Progenitor cell of endocrine pancreas (in vitro differentiated cells): ENCODE measurements around the gene PRKCQ. TPM values are rescaled to one million over a fixed set of nuclear protein-coding genes. Genes with fewer than 3 reads are reported as not detected.
A peak's percentile ranks its signal among the peaks of the same experiment; 100 is the strongest.
"Not testable (repeated sequence)": the region's sequence is repeated elsewhere in the genome, so short reads cannot be mapped to it uniquely, and the experiment has no call there.

Experiments used
- DNase-seq: peaks from one replicate; pipeline ENCODE4 v3.0.0; 2021; ENCODE audit warnings: low spot score; ENCODE audit not compliant: unreplicated experiment
- H3K27ac Mint-ChIP-seq: 2 replicates; pipeline ENCODE4 v1.8.0; 2021; ENCODE audit warnings: mild to moderate bottlenecking, moderate library complexity, mixed read lengths
- H3K27me3 Mint-ChIP-seq: 2 replicates; pipeline ENCODE4 v1.8.0; 2021; ENCODE audit warnings: mixed read lengths
- H3K36me3 Mint-ChIP-seq: 2 replicates; pipeline ENCODE4 v1.8.0; 2022; ENCODE audit warnings: mixed read lengths; ENCODE audit not compliant: insufficient read depth
- H3K4me1 Mint-ChIP-seq: 2 replicates; pipeline ENCODE4 v1.8.0; 2021; ENCODE audit warnings: low read depth, mixed read lengths
- H3K4me3 Mint-ChIP-seq: 2 replicates; pipeline ENCODE4 v1.8.0; 2021; ENCODE audit warnings: low read depth, mild to moderate bottlenecking, moderate library complexity, mixed read lengths
- H3K9me3 Mint-ChIP-seq: 2 replicates; pipeline ENCODE4 v1.8.0; 2021; ENCODE audit warnings: low read depth, mixed read lengths
- CTCF ChIP-seq: fragments of 200-600 bp; sonication (generic); IDR thresholded peaks from one replicate; pipeline ENCODE4 v1.5.0; 2021; ENCODE audit warnings: antibody characterized with exemption, mild to moderate bottlenecking; ENCODE audit not compliant: unreplicated experiment
- total RNA-seq: library from RNA; stranded (reverse); gene quantifications from 2 replicates; pipeline ENCODE4 v1.2.1, GENCODE V29; 2021

PRKCQ gene
- total RNA-seq, 1 donor from 2014 or later = 5.6 TPM

- no peak for DNase-seq
- H3K27me3 Mint-ChIP-seq = peaks cover 18% of the 10 kb centered on the region
- TF ChIP-seq CTCF = no peak
- H3K27ac Mint-ChIP-seq = no peak overlapping the region
- H3K4me1 Mint-ChIP-seq = peaks cover 11% of the 10 kb centered on the region
- H3K4me3 Mint-ChIP-seq = no peak overlapping the region
- peaks cover 5% of the 10 kb centered on the region for H3K36me3 Mint-ChIP-seq
- H3K9me3 Mint-ChIP-seq = no peaks in the 10 kb centered on the region
Measured at GRCh38 chr10:6583447-6583846, 3.4 kb upstream of the PRKCQ start.

DNA sequence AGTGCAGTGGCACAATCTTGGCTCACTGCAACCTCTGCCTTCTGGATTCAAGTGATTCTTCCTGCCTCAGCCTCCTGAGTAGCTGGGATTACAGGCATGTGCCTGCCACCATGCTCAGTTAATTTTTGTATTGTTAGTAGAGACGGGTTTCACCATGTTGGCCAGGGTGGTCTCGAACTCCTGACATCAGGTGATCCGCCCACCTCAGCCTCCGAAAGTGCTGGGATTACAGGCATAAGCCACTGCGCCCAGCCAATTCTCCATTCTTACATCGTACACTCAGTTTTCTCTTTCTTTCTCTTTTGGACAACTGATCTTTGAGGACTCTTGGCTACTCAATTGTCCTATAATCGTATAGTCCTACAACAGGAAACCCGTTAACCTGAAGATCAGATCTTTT, 2.8 kb upstream of the PRKCQ start:
- H3K27ac Mint-ChIP-seq, H3K9me3 Mint-ChIP-seq, DNase-seq, H3K4me3 Mint-ChIP-seq, H3K36me3 Mint-ChIP-seq: not testable (repeated sequence)
- peaks cover 24% of the 10 kb centered on the region for H3K27me3 Mint-ChIP-seq
- peaks cover 15% of the 10 kb centered on the region for H3K4me1 Mint-ChIP-seq

DNA sequence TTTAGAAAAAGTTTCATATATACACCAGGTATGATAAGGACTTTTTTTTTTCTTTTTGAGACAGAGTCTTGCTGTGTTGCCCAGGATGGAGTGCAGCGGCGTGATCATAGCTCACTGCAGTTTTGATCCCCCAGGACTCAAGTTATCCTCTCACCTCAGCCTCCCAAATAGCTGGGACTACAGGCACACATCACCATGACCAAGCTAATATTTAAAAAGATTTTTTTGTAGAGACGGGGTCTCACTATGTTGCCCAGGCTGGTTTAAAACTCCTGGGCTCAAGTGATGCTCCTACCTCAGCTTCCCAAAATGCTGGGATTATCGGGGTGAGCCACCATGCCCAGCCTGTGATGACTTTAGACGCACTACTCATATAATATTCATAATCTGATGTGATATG, 2.2 kb upstream of the PRKCQ start:
- Mint-ChIP-seq H3K27ac (no peak overlapping the region), H3K4me3 (no peak overlapping the region), H3K9me3 (no peaks in the 10 kb centered on the region), H3K4me1 (peaks cover 15% of the 10 kb centered on the region), H3K36me3 (peaks cover 5% of the 10 kb centered on the region), H3K27me3 (peaks cover 30% of the 10 kb centered on the region)
- TF ChIP-seq CTCF = no peak
- no peak for DNase-seq

DNA sequence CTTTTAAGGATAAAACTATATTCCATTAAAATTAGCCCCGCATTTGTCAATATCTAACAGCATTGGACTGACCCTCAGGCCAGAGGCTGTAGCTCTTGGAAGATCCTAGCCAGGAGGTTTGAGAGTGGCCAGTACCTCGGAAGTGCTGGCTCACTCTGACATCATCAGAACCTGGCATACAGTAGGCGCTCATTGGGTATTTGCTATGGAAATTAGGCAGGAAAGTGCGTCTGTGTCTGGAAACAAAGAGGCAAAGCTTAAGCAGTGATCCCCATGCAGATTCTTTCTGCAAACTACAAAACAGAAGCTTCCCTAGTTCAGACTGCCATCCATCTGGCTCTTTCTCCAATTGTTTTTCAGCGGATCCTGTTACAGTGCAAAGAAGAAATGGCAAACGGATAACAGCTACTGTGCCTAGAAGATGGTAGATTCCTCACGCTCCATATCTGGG, 1.7 kb upstream of the PRKCQ start:
- Mint-ChIP-seq H3K27ac (no peak overlapping the region), H3K27me3 (peaks cover 33% of the 10 kb centered on the region)

DNA sequence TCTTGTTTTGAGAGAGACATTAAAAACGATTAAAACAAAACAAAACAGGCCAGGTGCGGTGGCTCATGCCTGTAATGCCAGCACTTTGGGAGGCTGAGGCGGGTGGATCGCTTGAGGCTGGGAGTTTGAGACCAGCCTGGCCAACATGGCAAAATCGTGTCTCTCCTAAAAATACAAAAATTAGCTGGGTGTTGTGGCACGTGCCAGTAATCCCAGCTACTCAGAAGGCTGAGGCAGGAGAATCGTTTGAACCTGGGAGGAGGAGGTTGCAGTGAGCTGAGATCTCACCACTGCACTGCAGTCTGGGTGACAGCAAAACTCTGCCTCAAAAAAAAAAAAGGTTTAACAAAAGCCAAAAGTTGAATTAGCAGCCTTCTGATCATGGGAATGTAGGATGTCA, 1.1 kb upstream of the PRKCQ start:
- not testable (repeated sequence) for H3K27ac Mint-ChIP-seq

More for the DNA sequence above, 1.7 kb upstream of the PRKCQ start:
- H3K4me3 Mint-ChIP-seq = peak overlapping the region; percentile 52
- TF ChIP-seq CTCF = no peak
- DNase-seq = no peak
- peaks cover 5% of the 10 kb centered on the region for H3K36me3 Mint-ChIP-seq
- H3K9me3 Mint-ChIP-seq = no peaks in the 10 kb centered on the region
- peaks cover 15% of the 10 kb centered on the region for H3K4me1 Mint-ChIP-seq

DNA sequence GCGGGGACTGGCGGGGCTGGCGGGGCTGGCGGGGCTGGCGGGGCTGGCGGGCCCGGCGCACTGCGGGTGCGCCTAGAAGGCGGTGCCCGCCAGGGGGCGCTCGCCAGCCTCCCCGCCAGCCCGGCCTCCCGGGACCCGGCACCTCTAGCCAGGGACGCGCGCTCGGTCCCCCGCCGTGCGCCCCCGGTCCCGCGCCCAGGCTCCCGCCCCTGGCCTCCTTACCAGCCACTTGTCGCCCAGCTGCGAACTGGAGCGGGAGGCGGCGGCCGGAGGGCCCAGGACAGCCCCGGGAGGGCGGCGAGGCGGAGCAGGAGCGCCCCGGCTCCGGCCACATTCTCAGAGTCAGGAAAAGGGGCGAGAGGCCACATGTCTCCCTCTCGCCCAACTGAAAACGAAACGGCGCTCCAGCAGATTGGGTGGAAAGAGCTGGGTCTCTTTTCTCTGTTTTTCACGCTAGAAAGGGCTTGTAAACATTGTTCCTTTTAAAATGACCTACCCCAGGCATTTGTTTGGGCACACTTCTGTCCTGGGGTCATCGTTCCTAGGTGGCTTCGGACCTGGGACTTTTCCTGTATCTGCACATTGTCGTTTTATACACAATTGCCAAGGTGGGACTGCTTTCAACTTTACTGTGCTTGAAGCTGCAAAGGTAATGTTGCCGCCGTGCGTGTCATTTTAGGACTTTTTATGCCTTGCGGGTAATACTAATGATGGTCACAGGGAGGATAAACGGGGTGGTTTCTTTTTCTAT, 378 bp upstream of the PRKCQ start:
- H3K27me3 Mint-ChIP-seq = peaks cover 38% of the 10 kb centered on the region
- H3K36me3 Mint-ChIP-seq = peaks cover 5% of the 10 kb centered on the region
- peak overlapping the region; percentile 95 for H3K27ac Mint-ChIP-seq
- TF ChIP-seq CTCF = peak; percentile 71
- peak overlapping the region; percentile 90 for H3K4me3 Mint-ChIP-seq
- H3K4me1 Mint-ChIP-seq = peaks cover 15% of the 10 kb centered on the region
- DNase-seq = peak; percentile 78
- H3K9me3 Mint-ChIP-seq = no peaks in the 10 kb centered on the region

More for the DNA sequence above, 1.1 kb upstream of the PRKCQ start:
- H3K4me1 Mint-ChIP-seq = peaks cover 15% of the 10 kb centered on the region
- peaks cover 36% of the 10 kb centered on the region for H3K27me3 Mint-ChIP-seq
- H3K36me3 Mint-ChIP-seq, DNase-seq, H3K9me3 Mint-ChIP-seq: not testable (repeated sequence)
- peak overlapping the region; percentile 90 for H3K4me3 Mint-ChIP-seq
